HEK293 (cell line): Measurements from ENCODE around the gene PRMT2.

Experiments
- CTCF ChIA-PET: fragments of 350-600 bp; formaldehyde crosslinking; extraction: SDS; loops from one replicate; lab custom pipeline; 2021; ENCODE audit warnings: antibody characterized with exemption; lab: Yijun Ruan, JAX
- POLR2A ChIA-PET: fragments of 300-600 bp; formaldehyde crosslinking; extraction: SDS; loops from one replicate; lab custom pipeline; 2020; ENCODE audit warnings: antibody characterized with exemption, inconsistent platforms; lab: Yijun Ruan, JAX
- H3K27ac ChIP-seq: fragments of 200-500 bp; sonication (Bioruptor generic); 2 replicates; pipeline ENCODE4 v1.5.1; 2014; ENCODE audit warnings: low read depth, low read length, control low read depth, inconsistent platforms; ENCODE audit errors: extremely low read depth
- H3K36me3 ChIP-seq, 2 experiments: fragments of 200-500 bp in 1 of 2; sonication (Bioruptor generic) in 1 of 2; 1 replicate in 1 of 2; 2 replicates in 1 of 2; pipeline ENCODE4 v1.5.1; 2014 to 2017; ENCODE audit warnings: inconsistent platforms in 2 of 2, low read length in 2 of 2; ENCODE audit not compliant: control insufficient read depth in 2 of 2, insufficient read depth in 1 of 2
- H3K4me1 ChIP-seq: fragments of 200-500 bp; sonication (Bioruptor generic); 2 replicates; pipeline ENCODE4 v1.5.1; 2014; ENCODE audit warnings: mild to moderate bottlenecking, low read length, inconsistent platforms; ENCODE audit not compliant: control insufficient read depth, insufficient read depth
- H3K4me3 ChIP-seq: 2 replicates; pipeline ENCODE4 v1.5.1; 2011; ENCODE audit warnings: low read depth, mild to moderate bottlenecking, control low read depth, low read length, moderate library complexity
- H3K9me3 ChIP-seq: fragments of 200-500 bp; sonication (Bioruptor generic); 2 replicates; pipeline ENCODE4 v1.5.1; 2014; ENCODE audit warnings: low read depth, low read length, inconsistent platforms; ENCODE audit not compliant: control insufficient read depth, insufficient read depth
- EGR2 ChIP-seq: fragments of 450-650 bp; formaldehyde crosslinking; IDR thresholded peaks from 2 replicates; pipeline ENCODE4 v1.5.1; 2016; ENCODE audit warnings: low read depth, missing biosample characterization, missing genetic modification characterization
- KLF1 ChIP-seq: fragments of 450-650 bp; formaldehyde crosslinking; IDR thresholded peaks from 2 replicates; pipeline ENCODE4 v1.5.1; 2016; ENCODE audit warnings: missing biosample characterization, missing genetic modification characterization
- MEIS1 ChIP-seq: sonication (generic); formaldehyde crosslinking; IDR thresholded peaks from 2 replicates; pipeline ENCODE4 v1.8.1; 2022; ENCODE audit warnings: missing genetic modification reagents, mild to moderate bottlenecking, borderline replicate concordance
- SCRT1 ChIP-seq: fragments of 450-650 bp; formaldehyde crosslinking; IDR thresholded peaks from 2 replicates; pipeline ENCODE4 v1.5.1; 2016; ENCODE audit warnings: missing biosample characterization, missing genetic modification characterization, borderline replicate concordance
- SP7 ChIP-seq: fragments of 450-650 bp; formaldehyde crosslinking; IDR thresholded peaks from 2 replicates; pipeline ENCODE4 v1.5.1; 2016; ENCODE audit warnings: missing biosample characterization, missing genetic modification characterization
- ZBTB20 ChIP-seq: fragments of 450-650 bp; formaldehyde crosslinking; IDR thresholded peaks from 2 replicates; pipeline ENCODE4 v1.5.1; 2016; ENCODE audit warnings: missing biosample characterization, missing genetic modification characterization
- ZNF266 ChIP-seq: fragments of 450-650 bp; formaldehyde crosslinking; IDR thresholded peaks from 2 replicates; pipeline ENCODE4 v1.5.1; 2016; ENCODE audit warnings: missing biosample characterization, missing genetic modification characterization, low read depth
- ZNF341 ChIP-seq: fragments of 450-650 bp; formaldehyde crosslinking; IDR thresholded peaks from 2 replicates; pipeline ENCODE4; 2016; ENCODE audit warnings: low read depth, missing biosample characterization, missing genetic modification characterization
- ZNF529 ChIP-seq: fragments of 450-650 bp; formaldehyde crosslinking; IDR thresholded peaks from 2 replicates; pipeline ENCODE4 v1.5.1; 2017; ENCODE audit warnings: missing genetic modification characterization, missing biosample characterization; ENCODE audit not compliant: insufficient replicate concordance
- ZNF558 ChIP-seq: fragments of 450-650 bp; formaldehyde crosslinking; IDR thresholded peaks from 2 replicates; pipeline ENCODE4 v1.5.1; 2016; ENCODE audit warnings: missing biosample characterization, missing genetic modification characterization
- ZNF621 ChIP-seq: fragments of 450-650 bp; formaldehyde crosslinking; IDR thresholded peaks from 2 replicates; pipeline ENCODE4 v1.5.1; 2017; ENCODE audit warnings: missing biosample characterization, missing genetic modification characterization
- ZNF677 ChIP-seq: fragments of 450-650 bp; IDR thresholded peaks from 2 replicates; pipeline ENCODE4 v1.5.0; 2018; ENCODE audit warnings: missing biosample characterization, mild to moderate bottlenecking, missing genetic modification characterization, moderate library complexity
- ZNF707 ChIP-seq: fragments of 450-650 bp; formaldehyde crosslinking; IDR thresholded peaks from 2 replicates; pipeline ENCODE4 v1.5.1; 2016; ENCODE audit warnings: missing biosample characterization, missing genetic modification characterization
- TF ChIP-seq, protein P1 (sequence below): fragments of 450-650 bp; formaldehyde crosslinking; IDR thresholded peaks from 2 replicates; pipeline ENCODE4 v1.5.1; 2016; ENCODE audit warnings: missing biosample characterization, missing genetic modification characterization
- TF ChIP-seq, protein P2 (sequence below): fragments of 450-650 bp; formaldehyde crosslinking; IDR thresholded peaks from 2 replicates; pipeline ENCODE4 v1.5.1; 2016; ENCODE audit warnings: missing biosample characterization, missing genetic modification characterization, borderline replicate concordance
- TF ChIP-seq, protein P3 (sequence below): fragments of 450-650 bp; formaldehyde crosslinking; IDR thresholded peaks from 2 replicates; pipeline ENCODE4 v1.5.1; 2016; ENCODE audit warnings: missing biosample characterization, missing genetic modification characterization
- TF ChIP-seq, protein P4 (sequence below): fragments of 450-650 bp; formaldehyde crosslinking; IDR thresholded peaks from 2 replicates; pipeline ENCODE4 v1.5.1; 2016; ENCODE audit warnings: missing biosample characterization, missing genetic modification characterization

The PRMT2 gene

DNA sequence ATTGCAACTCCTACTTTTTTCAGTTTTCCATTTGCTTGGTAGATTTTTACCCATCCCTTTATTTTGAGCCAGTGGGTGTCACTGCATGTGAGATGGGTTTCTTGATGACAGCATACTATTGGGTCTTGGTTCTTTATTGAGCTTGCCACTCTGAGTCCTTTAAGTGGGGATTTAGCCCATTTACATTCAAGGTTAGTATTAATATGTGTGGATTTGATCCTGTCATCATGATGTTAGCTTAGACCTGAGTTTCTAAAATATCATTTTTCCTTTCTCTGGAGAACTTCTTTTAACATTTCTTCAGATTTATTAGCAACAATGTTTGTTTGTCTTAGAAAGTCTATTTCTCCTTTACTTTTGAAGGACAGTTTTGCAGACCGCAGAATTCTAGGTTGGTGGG is 18.8 kb upstream of the PRMT2 start:
- POLR2A ChIA-PET, result no interaction called here
- no peak for TF ChIP-seq ZBTB20 (tag by site-specific recombination)
- TF ChIP-seq EGR2 (tag by site-specific recombination), result no peak
- TF ChIP-seq, protein P1, sequence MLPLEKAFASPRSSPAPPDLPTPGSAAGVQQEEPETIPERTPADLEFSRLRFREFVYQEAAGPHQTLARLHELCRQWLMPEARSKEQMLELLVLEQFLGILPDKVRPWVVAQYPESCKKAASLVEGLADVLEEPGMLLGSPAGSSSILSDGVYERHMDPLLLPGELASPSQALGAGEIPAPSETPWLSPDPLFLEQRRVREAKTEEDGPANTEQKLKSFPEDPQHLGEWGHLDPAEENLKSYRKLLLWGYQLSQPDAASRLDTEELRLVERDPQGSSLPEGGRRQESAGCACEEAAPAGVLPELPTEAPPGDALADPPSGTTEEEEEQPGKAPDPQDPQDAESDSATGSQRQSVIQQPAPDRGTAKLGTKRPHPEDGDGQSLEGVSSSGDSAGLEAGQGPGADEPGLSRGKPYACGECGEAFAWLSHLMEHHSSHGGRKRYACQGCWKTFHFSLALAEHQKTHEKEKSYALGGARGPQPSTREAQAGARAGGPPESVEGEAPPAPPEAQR (tag by site-specific recombination), result no peak
- TF ChIP-seq SP7 (tag by site-specific recombination), result no peak
- TF ChIP-seq, protein P2, sequence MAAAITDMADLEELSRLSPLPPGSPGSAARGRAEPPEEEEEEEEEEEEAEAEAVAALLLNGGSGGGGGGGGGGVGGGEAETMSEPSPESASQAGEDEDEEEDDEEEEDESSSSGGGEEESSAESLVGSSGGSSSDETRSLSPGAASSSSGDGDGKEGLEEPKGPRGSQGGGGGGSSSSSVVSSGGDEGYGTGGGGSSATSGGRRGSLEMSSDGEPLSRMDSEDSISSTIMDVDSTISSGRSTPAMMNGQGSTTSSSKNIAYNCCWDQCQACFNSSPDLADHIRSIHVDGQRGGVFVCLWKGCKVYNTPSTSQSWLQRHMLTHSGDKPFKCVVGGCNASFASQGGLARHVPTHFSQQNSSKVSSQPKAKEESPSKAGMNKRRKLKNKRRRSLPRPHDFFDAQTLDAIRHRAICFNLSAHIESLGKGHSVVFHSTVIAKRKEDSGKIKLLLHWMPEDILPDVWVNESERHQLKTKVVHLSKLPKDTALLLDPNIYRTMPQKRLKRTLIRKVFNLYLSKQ, result no peak
- TF ChIP-seq ZNF707, result no peak
- TF ChIP-seq SCRT1, result no peak
- TF ChIP-seq ZNF529 (tag by site-specific recombination), result peak; percentile 18
- TF ChIP-seq, protein P3, sequence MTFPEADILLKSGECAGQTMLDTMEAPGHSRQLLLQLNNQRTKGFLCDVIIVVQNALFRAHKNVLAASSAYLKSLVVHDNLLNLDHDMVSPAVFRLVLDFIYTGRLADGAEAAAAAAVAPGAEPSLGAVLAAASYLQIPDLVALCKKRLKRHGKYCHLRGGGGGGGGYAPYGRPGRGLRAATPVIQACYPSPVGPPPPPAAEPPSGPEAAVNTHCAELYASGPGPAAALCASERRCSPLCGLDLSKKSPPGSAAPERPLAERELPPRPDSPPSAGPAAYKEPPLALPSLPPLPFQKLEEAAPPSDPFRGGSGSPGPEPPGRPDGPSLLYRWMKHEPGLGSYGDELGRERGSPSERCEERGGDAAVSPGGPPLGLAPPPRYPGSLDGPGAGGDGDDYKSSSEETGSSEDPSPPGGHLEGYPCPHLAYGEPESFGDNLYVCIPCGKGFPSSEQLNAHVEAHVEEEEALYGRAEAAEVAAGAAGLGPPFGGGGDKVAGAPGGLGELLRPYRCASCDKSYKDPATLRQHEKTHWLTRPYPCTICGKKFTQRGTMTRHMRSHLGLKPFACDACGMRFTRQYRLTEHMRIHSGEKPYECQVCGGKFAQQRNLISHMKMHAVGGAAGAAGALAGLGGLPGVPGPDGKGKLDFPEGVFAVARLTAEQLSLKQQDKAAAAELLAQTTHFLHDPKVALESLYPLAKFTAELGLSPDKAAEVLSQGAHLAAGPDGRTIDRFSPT (tag by site-specific recombination), result no peak
- TF ChIP-seq, protein P4, sequence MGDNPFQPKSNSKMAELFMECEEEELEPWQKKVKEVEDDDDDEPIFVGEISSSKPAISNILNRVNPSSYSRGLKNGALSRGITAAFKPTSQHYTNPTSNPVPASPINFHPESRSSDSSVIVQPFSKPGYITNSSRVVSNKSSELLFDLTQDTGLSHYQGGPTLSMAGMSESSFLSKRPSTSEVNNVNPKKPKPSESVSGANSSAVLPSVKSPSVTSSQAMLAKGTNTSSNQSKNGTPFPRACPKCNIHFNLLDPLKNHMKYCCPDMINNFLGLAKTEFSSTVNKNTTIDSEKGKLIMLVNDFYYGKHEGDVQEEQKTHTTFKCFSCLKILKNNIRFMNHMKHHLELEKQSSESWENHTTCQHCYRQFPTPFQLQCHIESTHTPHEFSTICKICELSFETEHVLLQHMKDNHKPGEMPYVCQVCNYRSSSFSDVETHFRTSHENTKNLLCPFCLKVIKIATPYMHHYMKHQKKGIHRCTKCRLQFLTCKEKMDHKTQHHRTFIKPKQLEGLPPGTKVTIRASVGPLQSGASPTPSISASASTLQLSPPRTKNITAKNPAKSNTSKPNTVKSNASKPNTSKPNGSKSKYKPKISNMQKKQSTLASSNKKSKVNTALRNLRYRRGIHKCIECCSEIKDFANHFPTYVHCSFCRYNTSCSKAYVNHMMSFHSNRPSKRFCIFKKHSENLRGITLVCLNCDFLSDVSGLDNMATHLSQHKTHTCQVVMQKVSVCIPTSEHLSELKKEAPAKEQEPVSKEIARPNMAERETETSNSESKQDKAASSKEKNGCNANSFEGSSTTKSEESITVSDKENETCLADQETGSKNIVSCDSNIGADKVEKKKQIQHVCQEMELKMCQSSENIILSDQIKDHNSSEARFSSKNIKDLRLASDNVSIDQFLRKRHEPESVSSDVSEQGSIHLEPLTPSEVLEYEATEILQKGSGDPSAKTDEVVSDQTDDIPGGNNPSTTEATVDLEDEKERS (tag by site-specific recombination), result no peak
- no peak for TF ChIP-seq ZNF677
- TF ChIP-seq ZNF558 (tag by site-specific recombination), result peak; percentile 97
- no peak for TF ChIP-seq ZNF341 (tag by site-specific recombination)
- no peak for TF ChIP-seq ZNF621 (tag by site-specific recombination)
- no peak for TF ChIP-seq MEIS1 (CRISPR knock-in tag)
- TF ChIP-seq KLF1, result no peak
- TF ChIP-seq ZNF266 (tag by site-specific recombination), result no peak
- TF ChIP-seq, all 188 proteins: peak for 2
- CTCF ChIA-PET, result interaction anchor here (0.7 kb wide), 1 partner anchor 208 kb away, joined by 5 read pairs; no protein-coding TSS in a partner anchor

More for the DNA sequence above, 18.8 kb upstream of the PRMT2 start:
- Histone ChIP-seq H3K4me1 (no peaks in the 10 kb centered on the region), H3K4me3 (no peak overlapping the region), H3K9me3 (no peaks in the 10 kb centered on the region), H3K36me3 (no peaks in the 10 kb centered on the region), H3K27ac (no peak overlapping the region)
